Mesodermal cell (in vitro differentiated cells): ENCODE results near the gene ZNF689.
"Not testable (repeated sequence)": the region's sequence is repeated elsewhere in the genome, so short reads cannot be mapped to it uniquely, and the experiment has no call there.

Experiments used
- H3K27ac ChIP-seq: 2 replicates; pipeline ENCODE4 v1.7.0; 2013; ENCODE audit warnings: mild to moderate bottlenecking, low read depth, low read length, moderate library complexity; ENCODE audit not compliant: severe bottlenecking
- H3K36me3 ChIP-seq: 2 replicates; pipeline ENCODE4 v1.7.1; 2013; ENCODE audit warnings: mild to moderate bottlenecking, low read length, moderate library complexity; ENCODE audit not compliant: control insufficient read depth, insufficient read depth
- H3K4me1 ChIP-seq: one replicate; pipeline ENCODE4 v1.7.1; 2013; ENCODE audit warnings: mild to moderate bottlenecking, low read length; ENCODE audit not compliant: insufficient read depth, control insufficient read depth, poor library complexity, severe bottlenecking
- H3K4me3 ChIP-seq: 2 replicates; pipeline ENCODE4 v1.7.0; 2013; ENCODE audit warnings: low read length, control low read depth, mild to moderate bottlenecking; ENCODE audit not compliant: insufficient read depth, poor library complexity, severe bottlenecking; ENCODE audit errors: extremely low read depth
- H3K9me3 ChIP-seq: 2 replicates; pipeline ENCODE4 v1.7.1; 2013; ENCODE audit warnings: mild to moderate bottlenecking, low read length, moderate library complexity; ENCODE audit not compliant: control insufficient read depth
- WGBS, 2 experiments: methylation state at CpG; one replicate each; pipeline ENCODE4 v1.1.5; 2013; ENCODE audit warnings: missing lambda C conversion rate in 2 of 2; ENCODE audit not compliant: insufficient coverage in 2 of 2; 5-methylcytosine and 5-hydroxymethylcytosine counted together

Gene ZNF689

DNA sequence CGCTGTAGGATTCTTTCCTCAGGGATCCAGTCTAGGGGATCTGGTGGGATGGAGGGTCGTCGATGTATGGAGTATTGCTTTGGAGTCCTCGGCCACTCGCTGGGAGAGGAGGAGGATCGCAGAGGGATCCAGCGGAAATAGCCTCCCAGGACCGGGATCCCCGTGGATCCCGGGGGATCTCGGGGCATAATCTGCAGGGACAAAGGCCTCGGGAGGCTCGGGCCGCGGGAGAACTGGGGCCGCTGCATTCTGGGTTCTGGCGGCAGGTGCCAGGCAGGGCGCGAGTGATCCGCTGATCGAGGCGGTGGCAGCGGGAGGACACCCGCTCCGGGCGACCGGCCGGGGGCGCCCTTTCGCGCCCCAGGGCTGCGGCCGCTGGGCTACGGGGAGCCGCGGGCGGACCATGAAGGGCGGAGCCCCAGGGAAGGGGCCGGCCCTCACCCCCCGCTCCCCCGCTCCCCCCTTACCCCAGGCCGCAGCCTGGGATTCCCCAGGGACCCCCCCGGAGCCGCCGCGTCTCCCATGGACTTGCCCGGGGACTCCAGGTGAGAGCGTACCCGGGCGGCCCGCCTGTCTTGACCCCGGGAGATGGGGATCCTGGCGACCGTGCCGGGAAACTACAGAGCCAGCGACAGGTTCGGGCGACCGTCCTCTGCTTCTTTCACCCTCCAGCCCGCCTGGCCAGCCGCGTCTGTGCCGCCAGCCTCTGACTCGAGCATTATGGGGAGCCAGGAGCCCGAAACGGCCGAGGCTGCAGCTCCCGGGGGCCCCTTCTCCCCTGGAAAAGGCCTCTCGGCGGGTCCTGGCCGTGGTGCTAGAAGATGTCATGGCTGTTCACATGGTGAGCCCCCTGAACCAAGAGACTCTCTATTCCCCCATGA, 41.2 kb upstream of the ZNF689 start:
- WGBS, 2 experiments = 0 to 5% methylated on average over 45 to 60 of the region's 71 CpGs
- Histone ChIP-seq H3K4me1 (no peaks in the 10 kb centered on the region), H3K4me3 (peak overlapping the region; percentile 84), H3K36me3 (peaks cover 37% of the 10 kb centered on the region), H3K9me3 (no peaks in the 10 kb centered on the region), H3K27ac (peak overlapping the region; percentile 72)

DNA sequence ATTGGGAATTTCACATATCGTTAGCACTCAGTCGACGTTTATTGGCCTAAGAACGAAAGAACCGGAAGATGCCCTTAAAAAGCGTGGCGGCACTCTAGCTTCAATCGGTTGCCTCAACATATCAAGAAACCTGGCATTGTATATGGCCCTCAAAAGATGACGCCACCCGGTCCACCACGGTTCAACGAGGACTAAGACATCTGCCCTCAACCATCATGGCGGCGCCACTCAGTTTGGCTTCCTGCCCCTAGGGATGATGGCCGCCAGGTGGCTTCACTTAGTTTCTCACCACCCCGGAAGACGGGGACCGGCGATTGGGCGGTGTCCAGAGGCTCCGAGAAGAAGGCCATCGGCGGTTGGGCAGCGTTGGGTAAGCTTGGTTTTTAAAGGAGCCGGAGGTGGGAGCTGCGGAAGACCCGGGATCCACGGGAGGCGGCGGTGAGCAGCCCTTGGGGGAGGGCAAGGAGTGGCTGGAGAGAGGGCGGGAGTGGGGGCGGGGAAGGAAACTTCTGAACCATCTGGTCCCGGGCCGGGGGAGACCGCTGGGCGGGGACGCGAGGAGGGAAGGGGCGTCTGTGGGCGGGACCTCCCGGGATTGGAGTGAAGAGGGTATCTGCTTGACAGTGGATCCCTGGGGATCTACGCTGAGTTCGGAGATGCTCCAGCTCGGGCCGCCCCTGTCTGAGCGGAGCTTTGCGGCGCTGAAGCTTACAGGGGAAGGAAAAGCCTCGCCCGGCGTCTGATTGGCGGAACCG, 40.4 kb upstream of the ZNF689 start, which contains the start of gene PRR14:
PRR14 (plus strand) TSS at position 592 of the 755 bp plus-strand sequence. CDS start 686 bp downstream, outside the sequence.
- no peaks in the 10 kb centered on the region for H3K9me3 ChIP-seq
- H3K4me3 ChIP-seq = peak within 1 kb of the TSS; percentile 84
- WGBS, 2 experiments = 11 to 12% methylated on average over 34 to 42 of the region's 53 CpGs
- H3K36me3 ChIP-seq = peaks cover 29% of the 10 kb centered on the region
- H3K27ac ChIP-seq = peak within 1 kb of the TSS; percentile 72
- H3K4me1 ChIP-seq = no peaks in the 10 kb centered on the region

DNA sequence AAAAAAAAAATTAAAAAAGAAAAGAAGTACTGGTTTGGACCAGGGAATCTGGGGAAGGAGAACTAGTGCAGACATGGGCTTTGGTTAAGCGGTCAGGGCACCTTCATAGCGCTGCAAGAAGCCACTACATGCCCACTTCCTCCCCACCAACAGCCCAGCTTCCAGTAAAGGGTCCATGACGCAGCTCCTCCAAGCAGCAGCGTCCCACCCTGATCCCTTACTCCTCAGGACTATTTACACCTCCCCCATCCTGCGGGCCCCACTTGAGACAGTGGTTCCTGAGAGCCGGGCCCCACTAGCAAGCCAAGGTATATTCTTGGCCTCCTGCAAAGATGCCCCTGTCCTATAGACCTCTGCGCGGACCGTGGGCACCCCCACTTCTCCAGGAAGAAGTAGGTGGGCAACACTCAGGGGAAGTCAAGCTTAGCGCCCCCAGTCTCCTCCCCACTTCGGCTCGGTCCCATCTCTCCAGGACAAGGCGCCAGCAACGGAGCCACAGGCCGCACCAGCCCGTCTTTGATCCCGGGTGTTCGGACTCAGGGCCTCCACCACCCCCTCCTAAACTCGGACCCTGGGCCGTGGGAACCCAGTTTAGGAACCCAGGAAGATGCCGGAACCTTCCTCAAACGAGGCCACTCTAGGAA, 39.7 kb upstream of the ZNF689 start:
- H3K36me3 ChIP-seq = peaks cover 22% of the 10 kb centered on the region
- no peak overlapping the region for H3K27ac ChIP-seq
- no peaks in the 10 kb centered on the region for H3K9me3 ChIP-seq
- 85 to 89% methylated on average over 14 to 22 of the region's 22 CpGs for WGBS, 2 experiments
- no peaks in the 10 kb centered on the region for H3K4me1 ChIP-seq
- peak overlapping the region; percentile 84 for H3K4me3 ChIP-seq

DNA sequence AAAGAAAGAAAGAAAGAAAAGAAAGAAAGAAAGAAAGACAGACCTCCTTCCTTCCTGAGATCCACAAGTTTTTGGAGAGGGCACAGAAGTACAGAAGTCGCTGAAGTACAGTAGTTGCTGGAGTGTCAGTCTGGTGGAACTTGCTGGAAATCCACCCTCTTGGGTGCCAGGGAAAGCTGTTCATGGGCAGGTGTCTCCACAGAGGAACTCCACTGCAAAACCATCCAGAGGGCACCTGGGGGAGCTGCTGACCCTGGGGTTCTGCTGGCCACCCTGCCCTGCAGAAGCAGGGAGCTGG, 37.0 kb upstream of the ZNF689 start:
- Histone ChIP-seq H3K36me3 (no peaks in the 10 kb centered on the region), H3K4me3 (no peak overlapping the region), H3K9me3 (no peaks in the 10 kb centered on the region), H3K27ac (no peak overlapping the region), H3K4me1 (no peaks in the 10 kb centered on the region)
- 88% methylated on average over 1 of the region's 1 CpG; no CpG with 5 or more reads in 1 of the 2 experiments for WGBS, 2 experiments

DNA sequence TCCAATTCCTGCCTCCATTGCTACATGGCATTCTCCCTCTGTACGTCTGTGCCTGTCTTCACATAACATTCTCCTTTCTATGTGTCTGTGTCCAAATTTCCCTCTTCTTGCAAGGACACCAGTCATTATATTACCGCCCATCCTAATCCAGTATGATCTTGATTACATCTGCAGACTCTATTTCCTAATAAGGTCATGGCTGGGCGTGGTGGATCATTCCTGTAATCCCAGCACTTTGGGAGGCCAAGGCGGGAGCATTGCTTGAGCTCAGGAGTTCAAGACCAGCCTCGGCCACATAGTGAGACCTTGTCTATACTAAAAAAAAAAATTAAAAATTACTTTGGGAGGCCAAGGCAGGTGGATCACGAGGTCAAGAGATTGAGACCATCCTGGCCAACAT, 35.5 kb upstream of the ZNF689 start:
- no peak overlapping the region for H3K4me3 ChIP-seq
- no peaks in the 10 kb centered on the region for H3K9me3 ChIP-seq
- no peaks in the 10 kb centered on the region for H3K4me1 ChIP-seq
- WGBS, 2 experiments = 56 to 68% methylated on average over 3 to 6 of the region's 6 CpGs
- no peak overlapping the region for H3K27ac ChIP-seq
- H3K36me3 ChIP-seq = no peaks in the 10 kb centered on the region

DNA sequence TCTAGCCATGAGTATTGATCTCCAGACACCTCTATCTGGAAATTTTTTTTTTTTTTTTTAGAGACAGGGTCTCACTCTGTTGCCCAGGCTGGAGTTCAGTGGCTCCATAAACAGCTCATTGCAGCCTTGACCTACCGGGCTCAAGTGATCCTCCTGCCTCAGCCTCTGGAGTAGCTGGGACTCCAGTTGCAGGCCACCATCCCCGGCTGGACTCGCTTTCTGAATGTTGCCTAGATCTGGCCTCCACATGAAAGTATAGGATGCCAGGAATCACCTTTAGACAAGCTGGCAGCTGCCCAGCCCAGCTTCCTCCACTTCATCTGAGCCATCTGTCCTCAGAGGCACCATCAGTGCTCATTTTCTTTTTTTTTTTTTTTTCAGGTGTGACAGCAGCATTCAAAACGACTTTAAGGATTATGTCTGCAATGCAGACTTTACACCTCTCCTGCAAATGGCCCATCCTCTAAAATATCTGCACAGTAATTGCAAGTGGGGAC, 34.2 kb upstream of the ZNF689 start:
- no peak overlapping the region for H3K27ac ChIP-seq
- H3K4me1 ChIP-seq = no peaks in the 10 kb centered on the region
- 64 to 100% methylated on average over 2 to 4 of the region's 4 CpGs for WGBS, 2 experiments
- H3K36me3 ChIP-seq = no peaks in the 10 kb centered on the region
- no peak overlapping the region for H3K4me3 ChIP-seq
- no peaks in the 10 kb centered on the region for H3K9me3 ChIP-seq

DNA sequence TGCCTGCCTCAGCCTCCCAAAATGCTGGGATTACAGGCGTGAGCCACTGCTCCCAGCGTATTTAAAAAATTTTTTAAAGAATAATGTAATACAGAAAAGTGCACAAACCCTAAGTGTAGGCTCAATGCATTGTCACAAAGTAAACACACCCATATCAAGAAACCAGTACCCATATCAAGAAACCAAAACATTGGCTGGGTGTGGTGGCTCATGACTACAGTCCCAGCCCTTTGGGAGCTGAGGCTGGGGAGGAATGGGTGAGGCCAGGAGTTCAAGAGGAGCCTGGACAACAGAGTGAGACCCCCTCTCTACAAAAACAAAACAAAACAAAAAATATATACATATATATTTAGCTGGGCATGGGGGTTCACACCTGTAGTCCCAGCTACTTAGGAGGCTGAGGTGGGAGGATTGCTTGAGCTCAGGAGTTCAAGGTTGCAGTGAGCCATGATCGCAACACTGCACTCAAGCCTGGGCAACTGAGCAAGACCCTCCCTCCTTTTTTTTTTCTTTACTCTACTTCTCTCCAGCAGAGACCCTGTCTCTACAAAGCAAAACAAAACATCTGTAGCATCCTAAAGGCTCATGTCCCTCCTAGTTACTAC, 31.3 kb upstream of the ZNF689 start:
- Histone ChIP-seq H3K9me3 (no peaks in the 10 kb centered on the region), H3K4me3 (no peak overlapping the region), H3K27ac (no peak overlapping the region), H3K4me1 (no peaks in the 10 kb centered on the region), H3K36me3 (peaks cover under 1% of the 10 kb centered on the region)
- WGBS, 2 experiments = 100% methylated on average over 1 of the region's 3 CpGs

DNA sequence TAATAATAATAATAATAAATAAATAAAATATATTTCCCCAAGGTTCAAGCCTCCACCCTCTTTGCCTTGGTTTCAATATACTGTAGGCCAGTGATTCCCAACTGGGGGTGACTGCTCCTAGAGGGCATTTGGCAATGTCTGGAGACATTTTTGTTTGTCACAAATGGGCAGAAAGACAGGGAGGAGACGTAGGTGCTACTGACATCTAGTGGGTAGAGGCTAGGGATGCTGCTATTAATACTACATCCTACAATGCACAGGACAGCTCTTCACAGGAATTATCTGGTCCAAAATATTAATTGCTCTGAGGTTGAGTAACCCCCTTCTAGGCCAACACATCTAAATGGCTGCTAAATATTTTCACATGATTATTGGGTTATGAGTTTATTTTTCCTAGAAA, 27.8 kb upstream of the ZNF689 start:
- Histone ChIP-seq H3K27ac (no peak overlapping the region), H3K4me3 (no peak overlapping the region), H3K4me1 (no peaks in the 10 kb centered on the region), H3K9me3 (no peaks in the 10 kb centered on the region), H3K36me3 (peaks cover 4% of the 10 kb centered on the region)
- no CpG with 5 or more reads among the region's 1 CpG for WGBS, 2 experiments

DNA sequence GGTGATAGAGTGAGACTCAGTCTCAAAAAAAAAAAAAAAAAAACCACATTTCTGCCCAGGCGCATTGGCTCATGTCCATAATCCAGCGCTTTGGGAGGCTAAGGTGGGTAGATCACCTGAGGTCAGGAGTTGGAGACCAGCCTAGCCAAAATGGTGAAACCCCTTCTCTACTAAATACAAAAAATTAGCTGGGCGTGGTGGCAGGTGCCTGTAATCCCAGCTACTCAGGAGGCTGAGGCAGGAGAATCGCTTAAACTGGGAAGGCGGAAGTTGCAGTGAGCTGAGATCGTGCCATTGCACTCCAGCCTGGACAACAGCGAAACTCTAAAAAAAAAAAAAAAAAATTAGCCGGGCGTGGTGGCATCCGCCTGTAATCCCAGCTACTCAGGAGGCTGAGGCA, 26.9 kb upstream of the ZNF689 start:
- not testable (repeated sequence) for H3K27ac ChIP-seq, H3K4me1 ChIP-seq, H3K9me3 ChIP-seq, H3K36me3 ChIP-seq, H3K4me3 ChIP-seq
- 97 to 99% methylated on average over 6 to 7 of the region's 10 CpGs for whole genome bisulfite sequencing, 2 experiments

DNA sequence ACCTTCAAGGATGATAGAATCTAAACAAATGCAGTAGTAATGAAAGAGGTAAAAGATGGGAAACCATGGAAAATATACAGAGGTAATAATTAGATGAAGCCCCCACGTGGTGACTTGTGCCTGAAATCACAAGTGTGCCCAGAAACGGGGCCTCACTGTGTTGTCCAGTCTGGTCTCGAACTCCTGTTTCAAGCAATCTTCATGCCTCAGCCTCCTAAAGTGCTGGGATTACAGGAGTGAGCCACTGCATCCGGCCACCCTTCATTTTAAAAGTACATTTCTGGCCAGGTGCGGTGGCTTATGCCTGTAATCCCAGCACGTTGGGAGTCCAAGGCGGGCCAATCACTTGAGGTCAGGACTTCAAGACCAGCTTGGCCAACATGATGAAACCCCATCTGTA, 26.4 kb upstream of the ZNF689 start:
- no peak overlapping the region for H3K4me3 ChIP-seq
- WGBS, 2 experiments = 86 to 91% methylated on average over 3 to 5 of the region's 7 CpGs
- H3K27ac ChIP-seq = no peak overlapping the region
- H3K9me3 ChIP-seq = no peaks in the 10 kb centered on the region
- no peaks in the 10 kb centered on the region for H3K4me1 ChIP-seq
- H3K36me3 ChIP-seq = peaks cover 4% of the 10 kb centered on the region
